Right lobe of liver (tissue), 6 donors: ENCODE measurements around the gene PSORS1C2. TPM values are rescaled to one million over a fixed set of nuclear protein-coding genes. Genes with fewer than 3 reads are reported as not detected.

Experiments used
- ATAC-seq, 4 donors: fragments of 200-7000 bp; cut with Tn5 transposase; one replicate each; pipeline ENCODE4 v1.9.1; 2020; ENCODE audit warnings: mild to moderate bottlenecking in 4 of 4, moderate library complexity in 4 of 4
- DNase-seq, 3 donors: peaks; one replicate each; pipeline ENCODE4 v3.0.0-alpha.2; 2020
- H3K27ac ChIP-seq, 3 donors: fragments of 200-600 bp; one replicate each; pipeline ENCODE4 v1.8.0; 2022
- H3K27me3 ChIP-seq, 2 donors: fragments of 200-600 bp; one replicate each; pipeline ENCODE4 v1.8.0; 2022
- H3K36me3 ChIP-seq, 4 donors: fragments of 200-600 bp; sonication (generic) in 1 of 4; one replicate each; pipeline versions ENCODE4 v1.5.1 to v1.8.0; 2017 to 2022; ENCODE audit warnings: control low read depth in 1 of 4
- H3K4me1 ChIP-seq, 4 donors: fragments of 200-600 bp; sonication (generic) in 1 of 4; one replicate each; pipeline versions ENCODE4 v1.5.1 to v1.8.0; 2017 to 2022; ENCODE audit warnings: control low read depth in 1 of 4
- H3K4me3 ChIP-seq, 3 donors: fragments of 200-600 bp; one replicate each; pipeline ENCODE4 v1.8.0; 2022
- H3K9me3 ChIP-seq, 4 donors: fragments of 200-600 bp; sonication (generic) in 1 of 4; one replicate each; pipeline versions ENCODE4 v1.5.1 to v1.8.0; 2017 to 2022; ENCODE audit warnings: control low read depth in 1 of 4
- CTCF ChIP-seq, 4 donors: fragments of 200-600 bp in 3 of 4; fragments of 450-650 bp in 1 of 4; IDR thresholded peaks; one replicate each; pipeline versions ENCODE4 v1.5.1 to v1.8.0; 2016 to 2022; ENCODE audit warnings: antibody characterized with exemption in 4 of 4, mild to moderate bottlenecking in 2 of 4
- POLR2A ChIP-seq: fragments of 450-650 bp; IDR thresholded peaks from one replicate; pipeline ENCODE4 v1.6.1; 2017; ENCODE audit warnings: antibody characterized with exemption, mild to moderate bottlenecking
- WGBS: methylation state at CpG from one replicate; pipeline ENCODE4 v1.1.6; 2018; ENCODE audit warnings: low coverage, low lambda C conversion rate; ENCODE audit not compliant: insufficient coverage; ENCODE audit errors: missing lambda C conversion rate; 5-methylcytosine and 5-hydroxymethylcytosine counted together
- intact Hi-C, 2 donors: fragments of 100-400 bp; cut with DNase I; formaldehyde crosslinking; loops; one replicate each; pipeline versions ENCODE4 v1.11.2 to v1.14.1; 2022
- total RNA-seq, 6 experiments: library from RNA; depleted of rRNA in 2 of 6; stranded (reverse); fragments of >200 nt in 2 of 6; fragmentation: NEBNext Ultra II Directional in 3 of 6; extraction: Animal tissue kit (Norgen Biotek cat#: 25700) in 3 of 6; gene quantifications; one replicate each; pipeline versions ENCODE4 v1.1.0 to v1.2.4, GENCODE V29; 2016 to 2023
- donor health status: DM: no; HTN: yes; CAD: no.
- donor health status: DM: no; HTN: no; CAD: no.
- donor health status: DM: no; HTN: no; CAD: no.
- donor health status: DM: no; HTN: yes; CAD: no.
- donor health status: DM: no; HTN: yes; CAD: no.

PSORS1C2 gene
- total RNA-seq, 6 experiments from 2014 or later: not detected

GRCh38 chr6:31175971-31176370 lies 37.1 kb upstream of the PSORS1C2 start:
- H3K36me3 ChIP-seq: no peaks in the 10 kb centered on the region
- no peak for TF ChIP-seq POLR2A
- no peak for TF ChIP-seq CTCF (IDR thresholded peaks at IDR 0.05)
- H3K27ac ChIP-seq: no peak overlapping the region
- H3K4me1 ChIP-seq: no peaks in the 10 kb centered on the region
- intact Hi-C loops: no loop called here
- no peak for DNase-seq
- H3K9me3 ChIP-seq: no peaks in the 10 kb centered on the region
- no peak for ATAC-seq
- H3K4me3 ChIP-seq: no peak overlapping the region
- H3K27me3 ChIP-seq: no peaks in the 10 kb centered on the region
- WGBS: 80% methylated on average over 3 of the region's 3 CpGs

- Histone ChIP-seq H3K4me3 (no peak overlapping the region), H3K9me3 (no peaks in the 10 kb centered on the region), H3K36me3 (no peaks in the 10 kb centered on the region), H3K27me3 (no peaks in the 10 kb centered on the region), H3K27ac (no peak overlapping the region), H3K4me1 (no peaks in the 10 kb centered on the region)
- intact Hi-C loops: no loop called here
- ATAC-seq: no peak
- 100% methylated on average over 1 of the region's 5 CpGs for WGBS
- TF ChIP-seq POLR2A (no peak), CTCF (IDR thresholded peaks at IDR 0.05) (no peak)
- DNase-seq: no peak
These were observed 35.5 kb upstream of the PSORS1C2 start for GRCh38 chr6:31174378-31174777.

- no peaks in the 10 kb centered on the region for H3K4me1 ChIP-seq
- no peaks in the 10 kb centered on the region for H3K27me3 ChIP-seq
- H3K4me3 ChIP-seq: no peak overlapping the region
- H3K36me3 ChIP-seq: no peaks in the 10 kb centered on the region
- intact Hi-C loops: no loop called here
- WGBS: 60% methylated on average over 1 of the region's 3 CpGs
- no peaks in the 10 kb centered on the region for H3K9me3 ChIP-seq
- no peak overlapping the region for H3K27ac ChIP-seq
- TF ChIP-seq POLR2A (no peak), CTCF (IDR thresholded peaks at IDR 0.05) (no peak)
- DNase-seq (no peak), ATAC-seq (no peak)
These were observed 34.5 kb upstream of the PSORS1C2 start for GRCh38 chr6:31173406-31173805.

GRCh38 chr6:31172973-31173384 lies 34.1 kb upstream of the PSORS1C2 start:
- TF ChIP-seq CTCF (IDR thresholded peaks at IDR 0.05) (no peak), POLR2A (no peak)
- ATAC-seq (no peak), DNase-seq (no peak)
- Histone ChIP-seq H3K36me3 (no peaks in the 10 kb centered on the region), H3K27ac (no peak overlapping the region), H3K9me3 (no peaks in the 10 kb centered on the region), H3K4me3 (no peak overlapping the region), H3K27me3 (no peaks in the 10 kb centered on the region), H3K4me1 (no peaks in the 10 kb centered on the region)
- WGBS: 77% methylated on average over 3 of the region's 5 CpGs
- intact Hi-C loops: no loop called here
